ENCODE results near the gene GPC6.

GRCh38 chr13:93881411-93881810 is 654.8 kb downstream of the GPC6 start:
- TF ChIP-seq CTCF (IDR thresholded peaks at IDR 0.05; ENCODE audit: low read length) (no peak), EZH2 (optimal IDR thresholded peaks at IDR 0.05; ENCODE audit: low read depth, low read length) (no peak)
